HepG2 (cell line): Measurements from ENCODE around the gene MATK. TPM values are rescaled to one million over a fixed set of nuclear protein-coding genes. Genes with fewer than 3 reads are reported as not detected.

ENCODE experiments used
- E2F1 ChIP-seq: sonication (generic); formaldehyde crosslinking; IDR thresholded peaks from 2 replicates; pipeline ENCODE4 v1.5.0; 2020; ENCODE audit warnings: missing genetic modification reagents
- GATA4 ChIP-seq: sonication (generic); IDR thresholded peaks from 2 replicates; pipeline ENCODE4 v1.6.1; 2016; ENCODE audit warnings: antibody characterized with exemption, low read depth, borderline replicate concordance
- GTF2F1 ChIP-seq: fragments of 150-350 bp; IDR thresholded peaks from 2 replicates; pipeline ENCODE4 v1.6.1; 2014; ENCODE audit warnings: low read length
- PPARG ChIP-seq: conservative IDR thresholded peaks from 2 replicates; pipeline ENCODE4 v1.6.1; 2016; ENCODE audit warnings: missing biosample characterization, missing genetic modification reagents
- RXRA ChIP-seq: sonication (generic); formaldehyde crosslinking; IDR thresholded peaks from 2 replicates; pipeline ENCODE4 v1.5.1; 2020; ENCODE audit warnings: missing genetic modification reagents
- SOX13 ChIP-seq, 3 experiments: fragments of 450-650 bp in 1 of 3; sonication (generic) in 1 of 3; formaldehyde crosslinking in 1 of 3; IDR thresholded peaks in 2 of 3; conservative IDR thresholded peaks in 1 of 3; 2 replicates each; pipeline versions ENCODE4 v1.5.0 to v1.6.1; 2016 to 2020; ENCODE audit warnings: antibody characterized with exemption in 1 of 3, mild to moderate bottlenecking in 1 of 3, missing compliant biosample characterization in 1 of 3, missing genetic modification reagents in 1 of 3, moderate library complexity in 1 of 3
- SP2 ChIP-seq: sonication (generic); formaldehyde crosslinking; IDR thresholded peaks from 2 replicates; pipeline ENCODE4 v1.5.1; 2020; ENCODE audit warnings: mild to moderate bottlenecking, missing genetic modification reagents
- ZBTB4 ChIP-seq: sonication (generic); formaldehyde crosslinking; IDR thresholded peaks from 2 replicates; pipeline ENCODE4 v1.4.0; 2020; ENCODE audit warnings: missing genetic modification reagents, mild to moderate bottlenecking, borderline replicate concordance
- ZIK1 ChIP-seq: sonication (generic); formaldehyde crosslinking; IDR thresholded peaks from 2 replicates; pipeline ENCODE4 v1.5.0; 2020; ENCODE audit warnings: mild to moderate bottlenecking, low read depth, missing genetic modification reagents, borderline replicate concordance
- ZNF501 ChIP-seq: sonication (generic); formaldehyde crosslinking; IDR thresholded peaks from 2 replicates; pipeline ENCODE4 v1.5.1; 2020; ENCODE audit warnings: mild to moderate bottlenecking, moderate library complexity, missing genetic modification reagents
- ZNF510 ChIP-seq: sonication (generic); formaldehyde crosslinking; IDR thresholded peaks from 2 replicates; pipeline ENCODE4 v1.4.0; 2020; ENCODE audit warnings: low read depth, mild to moderate bottlenecking, missing genetic modification reagents
- ZNF605 ChIP-seq: sonication (generic); formaldehyde crosslinking; IDR thresholded peaks from 2 replicates; pipeline ENCODE4 v1.8.0; 2022; ENCODE audit warnings: mild to moderate bottlenecking, missing genetic modification reagents
- ZNF619 ChIP-seq: sonication (generic); formaldehyde crosslinking; IDR thresholded peaks from 2 replicates; pipeline ENCODE4 v1.4.0; 2020; ENCODE audit warnings: mild to moderate bottlenecking, missing genetic modification reagents
- ZNF746 ChIP-seq: sonication (generic); formaldehyde crosslinking; IDR thresholded peaks from 2 replicates; pipeline ENCODE4 v1.8.0; 2022; ENCODE audit warnings: mild to moderate bottlenecking, missing genetic modification reagents
- ZSCAN31 ChIP-seq: sonication (generic); formaldehyde crosslinking; IDR thresholded peaks from 2 replicates; pipeline ENCODE4 v1.5.0; 2020; ENCODE audit warnings: low read depth, mild to moderate bottlenecking, missing genetic modification reagents
- polyA plus RNA-seq, 8 experiments: library from polyadenylated mRNA; depleted of rRNA in 3 of 8; stranded (reverse) in 7 of 8; unstranded in 1 of 8; fragments of >200 nt; fragmentation: Illumina TruSeq in 4 of 8; extraction: Trizol in 4 of 8; gene quantifications; 2 replicates each; pipeline versions ENCODE4 v1.2.1 to v1.2.3, GENCODE V29; 2011 to 2016; ENCODE audit warnings: low read depth in 4 of 8, missing spikeins in 1 of 8, mixed read lengths in 1 of 8; ENCODE audit not compliant: insufficient read depth in 1 of 8
- total RNA-seq, 5 experiments: library from RNA; depleted of rRNA; stranded (reverse); fragments of >200 nt; fragmentation: Illumina TruSeq; extraction: Trizol; gene quantifications; 2 replicates each; pipeline ENCODE4 v1.2.3, GENCODE V29; 2016; ENCODE audit warnings: low read depth in 1 of 5
- TF ChIP-seq, protein P1 (sequence below): sonication (generic); formaldehyde crosslinking; IDR thresholded peaks from 2 replicates; pipeline ENCODE4 v1.4.0; 2020; ENCODE audit warnings: mild to moderate bottlenecking, missing genetic modification reagents
- TF ChIP-seq, protein P2 (sequence below): sonication (generic); formaldehyde crosslinking; IDR thresholded peaks from 2 replicates; pipeline ENCODE4 v1.4.0; 2020; ENCODE audit warnings: low read depth, mild to moderate bottlenecking, missing genetic modification reagents
- TF ChIP-seq, protein P3 (sequence below): sonication (generic); formaldehyde crosslinking; IDR thresholded peaks from 2 replicates; pipeline ENCODE4 v1.4.0; 2020; ENCODE audit warnings: mild to moderate bottlenecking, missing genetic modification reagents
- TF ChIP-seq, protein P4 (sequence below): sonication (generic); formaldehyde crosslinking; IDR thresholded peaks from 2 replicates; pipeline ENCODE4 v1.5.1; 2020; ENCODE audit warnings: mild to moderate bottlenecking, moderate library complexity, missing genetic modification reagents

The MATK gene
- total and polyA plus RNA-seq, 2 of the 13 experiments (the other 11 are each of a cell fraction or from before 2014, with no cell fraction given) = 0.09 TPM; not detected in 1

GRCh38 chr19:3761382-3762129 is 24.6 kb downstream of the MATK start, which contains the start of gene APBA3 (continued):
- TF ChIP-seq ZBTB4 (CRISPR knock-in tag) (no peak), ZNF605 (CRISPR knock-in tag) (peak; percentile 63; the same call in 1 of the 2 replicates), SP2 (no peak), ZIK1 (CRISPR knock-in tag) (peak; percentile 45; the same call in 1 of the 2 replicates), PPARG (no peak), ZSCAN31 (peak; percentile 63; the same call in 1 of the 2 replicates), RXRA (CRISPR knock-in tag) (0 out of 2 replicates have a peak, but pooled peaks have one; percentile 26), ZNF501 (CRISPR knock-in tag) (peak; percentile 97), E2F1 (CRISPR knock-in tag) (0 out of 2 replicates have a peak, but pooled peaks have one; percentile 39), SOX13 (IDR thresholded peaks at IDR 0.05) (no peak), SOX13 (CRISPR knock-in tag; conservative IDR thresholded peaks at IDR 0.05 in 1 of 2, IDR thresholded peaks at IDR 0.05 in 1 of 2) (peak in 1 of 2 experiments; percentile 43; a peak in 2 of 4 replicates), ZNF746 (CRISPR knock-in tag) (0 out of 2 replicates have a peak, but pooled peaks have one; percentile 38), ZNF510 (no peak), GATA4 (peak; percentile 60), GTF2F1 (no peak), ZNF619 (peak; percentile 86; the same call in 1 of the 2 replicates)
- TF ChIP-seq, protein P1, sequence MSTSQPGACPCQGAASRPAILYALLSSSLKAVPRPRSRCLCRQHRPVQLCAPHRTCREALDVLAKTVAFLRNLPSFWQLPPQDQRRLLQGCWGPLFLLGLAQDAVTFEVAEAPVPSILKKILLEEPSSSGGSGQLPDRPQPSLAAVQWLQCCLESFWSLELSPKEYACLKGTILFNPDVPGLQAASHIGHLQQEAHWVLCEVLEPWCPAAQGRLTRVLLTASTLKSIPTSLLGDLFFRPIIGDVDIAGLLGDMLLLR (CRISPR knock-in tag) = peak; percentile 50; the same call in 1 of the 2 replicates
- TF ChIP-seq, protein P2, sequence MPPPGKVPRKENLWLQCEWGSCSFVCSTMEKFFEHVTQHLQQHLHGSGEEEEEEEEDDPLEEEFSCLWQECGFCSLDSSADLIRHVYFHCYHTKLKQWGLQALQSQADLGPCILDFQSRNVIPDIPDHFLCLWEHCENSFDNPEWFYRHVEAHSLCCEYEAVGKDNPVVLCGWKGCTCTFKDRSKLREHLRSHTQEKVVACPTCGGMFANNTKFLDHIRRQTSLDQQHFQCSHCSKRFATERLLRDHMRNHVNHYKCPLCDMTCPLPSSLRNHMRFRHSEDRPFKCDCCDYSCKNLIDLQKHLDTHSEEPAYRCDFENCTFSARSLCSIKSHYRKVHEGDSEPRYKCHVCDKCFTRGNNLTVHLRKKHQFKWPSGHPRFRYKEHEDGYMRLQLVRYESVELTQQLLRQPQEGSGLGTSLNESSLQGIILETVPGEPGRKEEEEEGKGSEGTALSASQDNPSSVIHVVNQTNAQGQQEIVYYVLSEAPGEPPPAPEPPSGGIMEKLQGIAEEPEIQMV = no peak
- TF ChIP-seq, protein P3, sequence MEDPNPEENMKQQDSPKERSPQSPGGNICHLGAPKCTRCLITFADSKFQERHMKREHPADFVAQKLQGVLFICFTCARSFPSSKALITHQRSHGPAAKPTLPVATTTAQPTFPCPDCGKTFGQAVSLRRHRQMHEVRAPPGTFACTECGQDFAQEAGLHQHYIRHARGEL (CRISPR knock-in tag) = no peak
- TF ChIP-seq, protein P4, sequence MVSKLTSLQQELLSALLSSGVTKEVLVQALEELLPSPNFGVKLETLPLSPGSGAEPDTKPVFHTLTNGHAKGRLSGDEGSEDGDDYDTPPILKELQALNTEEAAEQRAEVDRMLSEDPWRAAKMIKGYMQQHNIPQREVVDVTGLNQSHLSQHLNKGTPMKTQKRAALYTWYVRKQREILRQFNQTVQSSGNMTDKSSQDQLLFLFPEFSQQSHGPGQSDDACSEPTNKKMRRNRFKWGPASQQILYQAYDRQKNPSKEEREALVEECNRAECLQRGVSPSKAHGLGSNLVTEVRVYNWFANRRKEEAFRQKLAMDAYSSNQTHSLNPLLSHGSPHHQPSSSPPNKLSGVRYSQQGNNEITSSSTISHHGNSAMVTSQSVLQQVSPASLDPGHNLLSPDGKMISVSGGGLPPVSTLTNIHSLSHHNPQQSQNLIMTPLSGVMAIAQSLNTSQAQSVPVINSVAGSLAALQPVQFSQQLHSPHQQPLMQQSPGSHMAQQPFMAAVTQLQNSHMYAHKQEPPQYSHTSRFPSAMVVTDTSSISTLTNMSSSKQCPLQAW (CRISPR knock-in tag) = peak; percentile 94
